GM21717 (cell line): Measurements from ENCODE around the gene DDB1.

Experiments used
- ATAC-seq: cut with Tn5 transposase; IDR thresholded peaks from one replicate; pipeline ENCODE4 v1.9.1; 2021; ENCODE audit warnings: mild to moderate bottlenecking, moderate library complexity; ENCODE audit not compliant: unreplicated experiment

DDB1 gene

GRCh38 chr11:61357233-61357893 is 24.5 kb upstream of the DDB1 start:
- no peak for ATAC-seq

DNA sequence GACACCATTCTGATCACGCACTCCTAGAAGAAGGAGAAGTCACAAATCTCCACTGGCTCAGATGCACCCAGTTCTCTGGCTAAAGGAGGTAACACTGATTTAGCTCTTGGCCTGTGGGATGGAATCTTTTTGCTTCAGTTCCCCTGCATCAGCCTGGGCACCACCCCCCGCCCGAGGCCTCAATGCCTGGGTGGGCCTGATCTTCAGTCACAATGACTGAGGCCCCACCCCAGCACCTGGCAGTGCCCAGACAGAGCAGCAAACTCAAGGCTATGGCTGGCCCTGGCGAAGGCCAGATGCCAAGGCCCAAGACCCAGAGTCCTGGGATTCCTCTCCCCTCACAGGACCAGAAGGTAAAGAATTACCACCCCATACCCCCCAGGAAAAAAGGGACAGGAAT is 23.8 kb upstream of the DDB1 start:
- no peak for ATAC-seq

- no peak for ATAC-seq
Measured at GRCh38 chr11:61354208-61354607, 21.3 kb upstream of the DDB1 start.

GRCh38 chr11:61353131-61354067 is 20.5 kb upstream of the DDB1 start:
- no peak for ATAC-seq

DNA sequence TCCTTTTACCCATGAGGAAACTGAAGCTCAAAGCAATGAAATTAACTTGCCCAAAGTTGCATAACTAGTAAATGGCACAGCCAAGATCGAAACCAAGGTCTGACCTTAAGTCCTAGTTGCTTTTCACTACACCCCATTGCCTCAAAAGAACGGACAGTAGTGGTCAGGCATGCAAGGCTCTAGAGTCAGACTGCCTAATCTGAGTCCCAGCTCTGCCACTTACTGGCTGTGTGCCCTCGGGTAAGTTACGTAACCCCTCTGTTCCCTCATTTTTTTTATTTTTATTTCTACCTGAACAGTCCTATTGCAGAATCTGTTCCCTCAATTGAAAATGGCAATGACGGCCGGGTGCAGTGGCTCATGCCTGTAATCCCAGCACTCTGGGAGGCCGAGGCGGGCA is 19.1 kb upstream of the DDB1 start:
- no peak for ATAC-seq

DNA sequence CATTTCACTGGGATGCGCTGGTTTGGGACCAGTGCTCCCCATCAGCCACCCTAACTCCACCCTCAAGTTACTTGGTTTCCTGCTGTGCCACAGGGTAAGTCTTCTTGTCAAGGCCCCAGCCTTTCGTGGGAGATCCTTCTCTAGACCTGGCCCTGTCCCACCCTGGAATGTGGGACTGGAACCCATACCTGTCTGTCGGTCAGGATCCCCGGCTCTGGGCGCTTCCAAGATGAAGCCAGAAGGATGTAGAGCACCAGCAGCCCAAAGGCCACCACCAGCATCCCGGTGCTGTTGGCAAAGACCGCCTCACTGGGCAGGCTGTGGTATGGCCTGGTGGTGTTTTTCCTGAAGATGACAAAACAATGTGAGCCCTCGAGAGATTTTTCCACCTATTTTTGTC is 17.9 kb upstream of the DDB1 start:
- no peak for ATAC-seq

GRCh38 chr11:61350336-61350735 is 17.4 kb upstream of the DDB1 start:
- ATAC-seq = no peak

DNA sequence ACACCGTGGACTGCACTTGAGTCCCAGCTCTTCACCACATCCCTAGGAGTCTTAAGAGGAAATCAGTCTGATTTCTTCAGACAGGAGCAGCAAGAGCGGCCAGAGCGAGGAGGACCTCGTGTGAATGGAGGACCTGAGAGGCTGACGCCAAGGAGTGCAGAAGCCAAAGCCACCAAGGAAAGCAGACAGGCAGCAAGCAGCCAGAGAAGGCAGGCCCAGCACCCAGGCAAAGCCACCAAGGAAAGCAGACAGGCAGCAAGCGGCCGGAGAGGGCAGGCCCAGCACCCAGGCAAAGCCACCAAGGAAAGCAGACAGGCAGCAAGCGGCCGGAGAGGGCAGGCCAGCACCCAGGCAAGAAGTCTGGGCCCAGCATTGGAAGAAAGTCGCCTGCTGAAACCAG is 17.0 kb upstream of the DDB1 start:
- no peak for ATAC-seq

GRCh38 chr11:61349189-61349751 is 16.4 kb upstream of the DDB1 start:
- no peak for ATAC-seq

DNA sequence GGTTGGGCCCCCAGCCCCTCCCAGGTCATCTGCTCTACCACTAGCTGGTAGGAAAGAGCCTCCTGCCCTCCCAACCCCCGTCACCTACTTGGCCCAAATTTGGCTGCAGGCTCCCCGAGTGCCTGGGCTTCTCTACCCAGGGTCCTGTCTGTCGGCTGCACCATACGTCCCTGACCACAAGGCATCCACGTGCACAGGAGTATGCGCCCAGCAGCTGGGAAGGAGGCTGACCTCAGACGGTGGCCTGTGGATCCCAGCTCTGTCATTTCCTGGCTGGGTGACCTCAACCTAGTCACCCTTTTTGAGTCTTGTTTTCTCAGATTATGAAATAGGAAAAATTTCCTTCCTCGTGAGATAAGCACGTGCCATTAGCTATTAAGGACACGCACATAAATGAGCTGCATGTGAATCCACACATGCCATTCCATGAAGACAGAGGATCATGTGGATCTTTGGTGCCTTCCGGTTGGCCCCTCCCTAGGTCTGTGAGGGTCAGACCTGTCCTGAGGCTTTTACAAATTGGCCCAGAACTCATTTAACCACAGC is 15.1 kb upstream of the DDB1 start:
- ATAC-seq = no peak

DNA sequence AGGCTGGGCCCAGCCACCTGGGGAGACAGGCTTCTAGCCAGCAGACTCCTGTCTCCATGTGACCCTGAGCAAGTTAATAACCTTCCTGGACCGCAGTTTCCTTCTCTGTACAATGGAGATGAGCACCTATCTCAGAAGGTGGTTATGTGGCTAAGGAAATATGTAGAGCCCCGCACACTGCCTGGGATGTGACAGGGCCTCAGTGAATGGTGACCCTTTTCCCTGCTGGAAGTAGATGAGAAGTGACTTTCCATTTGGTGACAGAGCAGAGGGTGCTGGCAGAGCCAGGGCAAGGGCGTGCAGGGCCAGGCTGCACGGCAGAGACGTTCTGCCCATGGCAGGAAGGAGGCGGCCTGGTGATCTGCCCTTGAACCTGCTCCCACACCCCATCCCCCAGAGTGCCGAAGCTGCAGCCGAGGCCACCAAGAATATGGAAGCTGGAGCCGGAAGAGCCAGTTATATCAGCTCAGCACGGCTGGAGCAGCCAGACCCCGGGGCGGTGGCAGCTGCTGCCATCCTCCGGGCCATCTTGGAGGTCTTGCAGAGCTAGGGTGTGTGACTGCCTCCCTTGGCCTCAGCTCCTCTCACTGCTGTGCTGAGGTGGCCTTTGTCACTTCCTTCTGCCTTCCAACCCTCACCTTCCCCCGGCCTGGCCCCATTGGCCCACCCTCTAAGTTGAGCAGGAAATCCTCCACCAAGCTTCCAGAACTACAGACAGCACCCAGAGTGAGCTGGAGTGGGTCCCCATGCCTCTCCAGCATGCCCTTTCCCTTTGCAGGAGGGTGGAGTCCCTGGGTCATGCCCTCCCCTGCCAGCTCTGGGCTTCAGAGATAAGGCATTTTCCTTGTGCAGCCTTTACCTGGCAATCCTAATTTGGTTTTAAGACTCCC is 13.3 kb upstream of the DDB1 start:
- ATAC-seq = no peak

GRCh38 chr11:61345170-61345610 is 12.3 kb upstream of the DDB1 start:
- ATAC-seq = no peak

DNA sequence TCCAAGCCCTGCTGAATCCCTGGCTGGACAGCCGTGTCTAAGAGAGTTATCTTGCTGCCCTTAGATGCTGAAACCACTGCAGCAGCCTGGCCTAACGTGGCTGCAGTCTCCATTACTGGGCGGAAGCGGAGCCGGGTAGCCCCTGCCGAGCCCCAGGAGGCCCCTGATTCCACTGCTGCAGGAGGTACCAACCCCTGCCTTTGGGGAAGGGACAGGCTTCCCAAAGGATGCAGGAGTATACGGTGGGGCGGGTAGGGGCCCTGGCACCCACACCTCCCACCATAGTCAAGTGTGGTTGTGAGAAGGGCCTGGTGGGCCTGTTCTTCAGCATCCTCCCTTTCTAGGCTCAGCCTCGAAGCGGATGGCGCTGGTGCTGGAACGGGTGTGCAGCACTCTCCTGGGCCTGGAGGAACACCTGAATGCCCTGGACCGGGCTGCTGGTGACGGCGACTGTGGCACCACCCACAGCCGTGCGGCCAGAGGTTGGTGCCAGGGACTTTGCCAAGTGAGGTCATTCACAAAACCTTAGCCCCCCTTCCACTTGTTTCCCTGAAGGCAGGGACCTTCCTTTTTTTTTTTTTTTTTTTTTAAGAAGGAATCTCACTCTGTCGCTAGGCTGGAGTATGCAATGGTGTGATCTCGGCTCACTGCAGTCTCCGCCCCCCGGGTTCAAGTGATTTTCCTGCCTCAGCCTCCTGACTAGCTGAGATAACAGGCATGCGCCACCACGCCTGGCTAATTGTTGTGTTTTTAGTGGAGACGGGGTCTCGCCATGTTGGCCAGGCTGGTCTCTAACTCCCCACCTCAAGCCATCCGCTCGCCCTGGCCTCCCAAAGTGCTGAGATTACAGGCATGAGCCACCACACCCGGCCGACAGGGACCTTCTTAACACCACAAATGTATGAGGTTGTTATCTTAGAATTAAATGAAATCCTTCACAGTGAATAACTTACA is 11.2 kb upstream of the DDB1 start:
- no peak for ATAC-seq

DNA sequence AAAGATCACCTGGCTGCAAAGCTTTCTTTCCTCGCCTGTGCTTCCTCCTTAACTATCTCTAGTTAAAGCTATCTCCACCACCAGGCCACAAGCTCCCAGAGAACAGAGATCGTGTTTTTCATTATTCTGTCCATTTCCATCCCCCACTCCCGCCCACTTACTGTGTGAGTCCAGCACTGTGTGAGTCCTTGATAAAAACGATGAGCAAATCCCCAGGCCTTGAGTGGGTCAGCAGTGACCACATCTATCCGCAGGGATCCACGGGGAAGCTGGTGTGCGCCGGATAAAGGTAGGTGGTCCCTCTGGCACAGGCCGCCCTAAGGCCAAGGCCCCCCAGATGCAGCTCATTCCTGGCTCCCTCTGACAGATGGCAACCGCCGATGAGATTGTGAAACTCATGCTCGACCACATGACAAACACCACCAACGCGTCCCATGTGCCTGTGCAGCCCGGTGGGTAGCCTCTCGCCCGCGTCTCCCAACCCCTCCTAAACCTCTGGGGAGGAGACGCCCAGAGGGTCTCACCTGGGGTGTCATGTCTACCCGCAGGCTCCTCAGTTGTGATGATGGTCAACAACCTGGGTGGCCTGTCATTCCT is 9.4 kb upstream of the DDB1 start:
- no peak for ATAC-seq

- no peak for ATAC-seq
Measured at GRCh38 chr11:61341706-61342105, 8.8 kb upstream of the DDB1 start.

GRCh38 chr11:61340979-61341378 is 8.1 kb upstream of the DDB1 start:
- ATAC-seq = no peak

DNA sequence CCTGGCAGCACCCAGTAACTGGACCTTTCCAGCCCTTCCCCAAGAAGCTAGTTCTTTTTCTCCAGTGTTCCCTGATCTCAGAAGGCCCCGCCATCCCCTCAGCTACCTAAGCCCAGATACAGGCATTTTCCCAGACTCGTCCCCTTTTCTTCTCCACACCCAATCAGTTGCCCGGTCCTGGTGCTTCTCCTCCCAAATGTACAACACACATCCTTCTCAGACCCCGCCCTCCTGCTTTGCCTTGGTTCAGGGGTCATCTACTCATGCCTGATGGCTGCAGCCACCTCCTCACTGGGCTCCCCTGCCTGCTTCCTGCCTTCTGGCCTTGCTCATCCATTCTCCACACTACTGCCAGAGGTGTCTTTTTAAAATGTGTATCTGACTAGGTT is 6.6 kb upstream of the DDB1 start:
- no peak for ATAC-seq

- no peak for ATAC-seq
Measured at GRCh38 chr11:61338783-61339489, 6.0 kb upstream of the DDB1 start.
